ENCODE measurements around the gene DRC7.

DRC7 gene

GRCh38 chr16:57724531-57724930 is 29.9 kb downstream of the DRC7 start:
- Histone ChIP-seq H3K36me3 (replicated peaks; ENCODE audit: low read depth, low read length) (no peaks in the 10 kb centered on the region), H3K9ac (ENCODE audit: low read length) (no peak overlapping the region), H3K79me2 (ENCODE audit: low read length) (no peaks in the 10 kb centered on the region), H3K4me1 (ENCODE audit: low read length) (peaks cover 6% of the 10 kb centered on the region; the same call in 1 of the 2 replicates), H3K9me3 (ENCODE audit: insufficient read depth, low read length) (no peaks in the 10 kb centered on the region), H3K4me3 (ENCODE audit: low read length) (no peak overlapping the region), H4K20me1 (ENCODE audit: insufficient read depth, low read length) (no peaks in the 10 kb centered on the region), H3K27ac (ENCODE audit: low read length) (no peak overlapping the region), H3K4me2 (ENCODE audit: low read length) (no peak overlapping the region), H2AFZ (ENCODE audit: low read depth, low read length) (no peak overlapping the region), H3K27me3 (ENCODE audit: low read depth, low read length) (no peaks in the 10 kb centered on the region)
- TF ChIP-seq EZH2phosphoT487 (IDR thresholded peaks at IDR 0.05; ENCODE audit: low read depth) (no peak), CTCF (IDR thresholded peaks at IDR 0.05; ENCODE audit: low read depth, low read length) (no peak)

GRCh38 chr16:57725151-57725550 is 30.5 kb downstream of the DRC7 start:
- Histone ChIP-seq H3K36me3 (replicated peaks; ENCODE audit: low read depth, low read length) (no peaks in the 10 kb centered on the region), H3K4me2 (ENCODE audit: low read length) (no peak overlapping the region), H3K79me2 (ENCODE audit: low read length) (no peaks in the 10 kb centered on the region), H3K9ac (ENCODE audit: low read length) (no peak overlapping the region), H3K9me3 (ENCODE audit: insufficient read depth, low read length) (no peaks in the 10 kb centered on the region), H3K27ac (ENCODE audit: low read length) (no peak overlapping the region), H4K20me1 (ENCODE audit: insufficient read depth, low read length) (no peaks in the 10 kb centered on the region), H3K27me3 (ENCODE audit: low read depth, low read length) (no peaks in the 10 kb centered on the region), H3K4me3 (ENCODE audit: low read length) (no peak overlapping the region), H3K4me1 (ENCODE audit: low read length) (peaks cover 6% of the 10 kb centered on the region; the same call in 1 of the 2 replicates), H2AFZ (ENCODE audit: low read depth, low read length) (no peak overlapping the region; the same call in 1 of the 2 replicates)
- no peak for TF ChIP-seq CTCF (IDR thresholded peaks at IDR 0.05; ENCODE audit: low read depth, low read length)
- TF ChIP-seq EZH2phosphoT487 (IDR thresholded peaks at IDR 0.05; ENCODE audit: low read depth) = no peak

DNA sequence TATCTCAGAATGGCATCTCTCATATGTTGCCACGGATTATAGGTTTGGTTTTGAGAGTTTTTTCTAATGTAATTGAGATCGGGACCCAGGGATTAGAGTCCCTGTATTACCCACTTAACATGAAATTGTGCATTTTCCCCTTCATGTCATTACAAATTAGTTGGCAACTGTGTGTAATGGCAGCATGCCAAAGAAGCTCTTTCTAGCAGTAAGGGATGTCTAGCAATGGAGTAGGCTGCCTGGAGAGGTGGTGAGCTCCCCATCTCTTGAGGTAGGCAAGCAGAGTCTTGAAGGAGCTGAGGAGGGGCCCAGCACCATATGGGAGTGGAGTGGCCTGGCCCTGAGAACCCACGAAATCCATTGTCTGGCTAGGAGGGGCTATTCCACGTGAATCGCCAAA is 30.9 kb downstream of the DRC7 start:
- Histone ChIP-seq H3K4me3 (ENCODE audit: low read length) (no peak overlapping the region), H3K36me3 (replicated peaks; ENCODE audit: low read depth, low read length) (no peaks in the 10 kb centered on the region), H3K27ac (ENCODE audit: low read length) (no peak overlapping the region), H3K4me1 (ENCODE audit: low read length) (peaks cover 6% of the 10 kb centered on the region; the same call in 1 of the 2 replicates), H3K27me3 (ENCODE audit: low read depth, low read length) (no peaks in the 10 kb centered on the region), H3K9me3 (ENCODE audit: insufficient read depth, low read length) (no peaks in the 10 kb centered on the region), H3K4me2 (ENCODE audit: low read length) (no peak overlapping the region), H3K9ac (ENCODE audit: low read length) (no peak overlapping the region), H3K79me2 (ENCODE audit: low read length) (no peaks in the 10 kb centered on the region), H2AFZ (ENCODE audit: low read depth, low read length) (no peak overlapping the region; the same call in 1 of the 2 replicates), H4K20me1 (ENCODE audit: insufficient read depth, low read length) (no peaks in the 10 kb centered on the region)
- no peak for TF ChIP-seq EZH2phosphoT487 (IDR thresholded peaks at IDR 0.05; ENCODE audit: low read depth)
- no peak for TF ChIP-seq CTCF (IDR thresholded peaks at IDR 0.05; ENCODE audit: low read depth, low read length)

- Histone ChIP-seq H3K9ac (ENCODE audit: low read length) (no peak overlapping the region), H3K4me1 (ENCODE audit: low read length) (peaks cover 6% of the 10 kb centered on the region; the same call in 1 of the 2 replicates), H4K20me1 (ENCODE audit: insufficient read depth, low read length) (no peaks in the 10 kb centered on the region), H3K4me3 (ENCODE audit: low read length) (no peak overlapping the region), H3K79me2 (ENCODE audit: low read length) (no peaks in the 10 kb centered on the region), H3K9me3 (ENCODE audit: insufficient read depth, low read length) (no peaks in the 10 kb centered on the region), H2AFZ (ENCODE audit: low read depth, low read length) (no peak overlapping the region), H3K4me2 (ENCODE audit: low read length) (no peak overlapping the region), H3K36me3 (replicated peaks; ENCODE audit: low read depth, low read length) (no peaks in the 10 kb centered on the region), H3K27ac (ENCODE audit: low read length) (no peak overlapping the region), H3K27me3 (ENCODE audit: low read depth, low read length) (no peaks in the 10 kb centered on the region)
- TF ChIP-seq EZH2phosphoT487 (IDR thresholded peaks at IDR 0.05; ENCODE audit: low read depth) = no peak
- no peak for TF ChIP-seq CTCF (IDR thresholded peaks at IDR 0.05; ENCODE audit: low read depth, low read length)
These were observed 31.4 kb downstream of the DRC7 start for GRCh38 chr16:57725976-57726375.

Data from OCI-LY3 (cell line).